Kidney (tissue), 14 donors: ENCODE results near the gene CELF5. TPM values are rescaled to one million over a fixed set of nuclear protein-coding genes. Genes with fewer than 3 reads are reported as not detected.

ENCODE experiments used
- DNase-seq, 5 donors: peaks; one replicate each; pipeline ENCODE4 v3.0.0-alpha.2; 2013 to 2020
- FAIRE-seq: peaks from 2 replicates; lab custom pipeline; 2012; peaks lifted over from hg19 to GRCh38; lab: Jason Lieb, UNC
- H3K27ac ChIP-seq, 2 donors: one replicate each; pipeline ENCODE4 v1.7.0; 2013; ENCODE audit warnings: low read depth in 2 of 2, low read length in 2 of 2, inconsistent platforms in 1 of 2
- H3K27me3 ChIP-seq: one replicate; pipeline ENCODE4 v1.7.1; 2013; ENCODE audit warnings: low read length, inconsistent platforms; ENCODE audit not compliant: control insufficient read depth, insufficient read depth
- H3K36me3 ChIP-seq, 3 donors: one replicate each; pipeline versions ENCODE4 v1.7.0 to v1.7.1; 2013; ENCODE audit warnings: low read length in 3 of 3, control low read depth in 1 of 3, inconsistent platforms in 1 of 3; ENCODE audit not compliant: insufficient read depth in 3 of 3, control insufficient read depth in 2 of 3
- H3K4me1 ChIP-seq, 3 donors: one replicate each; pipeline versions ENCODE4 v1.7.0 to v1.7.1; 2013; ENCODE audit warnings: low read length in 3 of 3, inconsistent platforms in 1 of 3, low read depth in 1 of 3; ENCODE audit not compliant: control insufficient read depth in 2 of 3, insufficient read depth in 2 of 3
- H3K4me3 ChIP-seq, 3 donors: one replicate each; pipeline versions ENCODE4 v1.7.0 to v1.8.1; 2013; ENCODE audit warnings: low read length in 3 of 3, control low read depth in 1 of 3, inconsistent platforms in 1 of 3
- H3K9ac ChIP-seq, 3 donors: one replicate each; pipeline versions ENCODE4 v1.7.0 to v1.7.1; 2013; ENCODE audit warnings: low read length in 3 of 3, control low read depth in 1 of 3, inconsistent platforms in 1 of 3
- H3K9me3 ChIP-seq, 3 donors: one replicate each; pipeline versions ENCODE4 v1.7.0 to v1.7.1; 2013; ENCODE audit warnings: low read length in 3 of 3, control low read depth in 1 of 3, inconsistent platforms in 1 of 3; ENCODE audit not compliant: control insufficient read depth in 2 of 3, insufficient read depth in 1 of 3
- intact Hi-C: fragments of 100-400 bp; cut with DNase I; formaldehyde crosslinking; loops from one replicate; pipeline ENCODE4 v1.11.1; 2022
- polyA plus RNA-seq: library from polyadenylated mRNA; stranded (reverse); fragments of 350-450 nt; fragmentation: Illumina TruSeq; extraction: RNeasy Lipid Tissue Mini Kit (QIAGEN cat#74804); gene quantifications from one replicate; pipeline ENCODE4 v1.2.3, GENCODE V29; 2014; ENCODE audit warnings: low read depth, low replicate concordance; ENCODE audit not compliant: insufficient read depth
- total RNA-seq: library from RNA; stranded (reverse); fragmentation: NEBNext Ultra II Directional; extraction: Animal tissue kit (Norgen Biotek cat#: 25700); gene quantifications from one replicate; pipeline ENCODE4 v1.2.1, GENCODE V29; 2021
- TF ChIP-seq, protein P1 (sequence below): IDR thresholded peaks from 3 replicates; pipeline ENCODE4 v1.5.1; 2012; ENCODE audit warnings: mild to moderate bottlenecking, moderate library complexity, borderline replicate concordance; ENCODE audit not compliant: insufficient read depth; ENCODE audit errors: extremely low read depth
- donor health status: control.
- donor health status: control.
- donor health status: control.
- donor health status: control.
- donor health status: control.
- donor health status: DM: yes; HTN: yes; CAD: no.
- donor health status: Normal renal cell carcinoma (clear cell type).

CELF5 gene
- total and polyA plus RNA-seq, 2 donors from 2014 or later: 0.15 to 0.38 TPM

DNA sequence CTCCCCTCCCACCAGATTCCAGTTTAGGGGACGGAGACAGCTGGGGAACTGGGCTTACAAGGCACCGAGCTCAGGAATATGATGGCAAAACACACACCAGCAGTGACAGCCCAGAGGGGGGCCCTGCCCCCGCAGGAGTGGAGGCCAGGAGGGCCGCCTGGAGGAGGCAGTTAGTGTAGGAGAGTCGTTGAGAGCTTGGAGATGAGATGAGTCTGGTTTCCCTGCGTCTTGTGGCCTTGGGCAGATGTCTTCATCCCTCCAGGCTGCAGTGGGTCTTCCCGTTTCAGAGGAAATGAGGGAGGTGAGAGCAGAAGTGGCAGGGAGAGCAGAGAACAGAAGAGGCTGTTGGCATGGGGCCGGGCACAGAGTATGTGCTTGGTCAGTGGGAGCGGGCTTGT is 4.9 kb downstream of the CELF5 start:
- FAIRE-seq: no peak
- H3K27me3 ChIP-seq: no peaks in the 10 kb centered on the region
- TF ChIP-seq, protein P1, sequence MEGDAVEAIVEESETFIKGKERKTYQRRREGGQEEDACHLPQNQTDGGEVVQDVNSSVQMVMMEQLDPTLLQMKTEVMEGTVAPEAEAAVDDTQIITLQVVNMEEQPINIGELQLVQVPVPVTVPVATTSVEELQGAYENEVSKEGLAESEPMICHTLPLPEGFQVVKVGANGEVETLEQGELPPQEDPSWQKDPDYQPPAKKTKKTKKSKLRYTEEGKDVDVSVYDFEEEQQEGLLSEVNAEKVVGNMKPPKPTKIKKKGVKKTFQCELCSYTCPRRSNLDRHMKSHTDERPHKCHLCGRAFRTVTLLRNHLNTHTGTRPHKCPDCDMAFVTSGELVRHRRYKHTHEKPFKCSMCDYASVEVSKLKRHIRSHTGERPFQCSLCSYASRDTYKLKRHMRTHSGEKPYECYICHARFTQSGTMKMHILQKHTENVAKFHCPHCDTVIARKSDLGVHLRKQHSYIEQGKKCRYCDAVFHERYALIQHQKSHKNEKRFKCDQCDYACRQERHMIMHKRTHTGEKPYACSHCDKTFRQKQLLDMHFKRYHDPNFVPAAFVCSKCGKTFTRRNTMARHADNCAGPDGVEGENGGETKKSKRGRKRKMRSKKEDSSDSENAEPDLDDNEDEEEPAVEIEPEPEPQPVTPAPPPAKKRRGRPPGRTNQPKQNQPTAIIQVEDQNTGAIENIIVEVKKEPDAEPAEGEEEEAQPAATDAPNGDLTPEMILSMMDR: no peak

DNA sequence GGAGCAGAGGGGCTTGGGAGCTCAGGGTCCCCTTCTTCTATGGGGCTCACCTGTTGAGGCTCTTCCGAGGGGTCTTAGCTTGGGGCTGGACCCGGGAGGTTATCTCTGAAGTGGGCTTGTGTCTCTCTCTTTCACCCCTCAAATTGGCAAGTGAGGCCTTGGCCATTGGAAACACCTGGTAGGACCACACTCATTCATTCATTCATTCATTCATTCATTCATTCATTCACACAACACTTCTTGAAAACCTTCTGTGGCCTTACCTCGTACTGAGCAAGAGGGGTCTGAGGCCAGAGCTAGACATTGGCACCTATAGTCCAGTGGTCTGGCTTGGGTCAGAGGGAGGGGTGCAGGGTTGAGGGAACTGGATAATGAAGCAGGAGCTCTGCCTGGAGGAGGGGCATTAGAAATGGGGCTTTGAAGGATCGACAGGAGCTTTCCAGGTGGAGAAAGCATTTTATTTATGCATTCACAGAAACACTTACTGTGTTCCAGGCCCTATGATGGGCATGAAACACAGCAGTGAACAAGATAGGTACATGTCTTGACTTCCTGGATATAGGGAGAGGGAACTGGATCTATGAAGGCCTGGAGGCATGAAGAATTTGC is 5.5 kb downstream of the CELF5 start:
- no peaks in the 10 kb centered on the region for H3K36me3 ChIP-seq
- no peak overlapping the region for H3K9ac ChIP-seq
- H3K27me3 ChIP-seq: no peaks in the 10 kb centered on the region
- H3K4me3 ChIP-seq: no peak overlapping the region
- intact Hi-C loops: no loop called here
- no peaks in the 10 kb centered on the region for H3K4me1 ChIP-seq
- H3K9me3 ChIP-seq: no peaks in the 10 kb centered on the region
- FAIRE-seq (no peak), DNase-seq (no peak)
- TF ChIP-seq, protein P1: no peak
- no peak overlapping the region for H3K27ac ChIP-seq

More for the DNA sequence above, 4.9 kb downstream of the CELF5 start:
- DNase-seq: no peak
- Histone ChIP-seq H3K27ac (no peak overlapping the region), H3K9me3 (no peaks in the 10 kb centered on the region), H3K4me1 (no peaks in the 10 kb centered on the region), H3K36me3 (no peaks in the 10 kb centered on the region), H3K9ac (no peak overlapping the region), H3K4me3 (no peak overlapping the region)
- intact Hi-C loops: no loop called here

DNA sequence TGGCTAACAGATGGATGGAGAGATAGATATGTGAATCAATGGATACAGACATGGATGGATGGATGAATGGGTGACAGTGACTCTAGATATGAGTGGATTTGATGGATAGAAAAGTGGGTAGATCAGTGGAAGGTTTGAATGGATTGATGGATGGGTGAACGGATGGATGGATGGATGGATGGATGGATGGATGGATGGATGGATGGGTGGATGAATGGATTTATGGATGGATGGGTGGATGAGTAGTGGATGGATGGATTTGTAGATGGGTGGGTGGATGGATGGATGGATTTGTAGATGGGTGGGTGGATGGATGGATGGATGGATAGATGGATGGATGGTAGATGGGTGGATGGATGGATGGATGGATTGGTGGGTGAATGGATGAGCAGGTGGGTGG is 6.8 kb downstream of the CELF5 start:
- FAIRE-seq: no peak

More for the DNA sequence above, 6.8 kb downstream of the CELF5 start:
- H3K27ac ChIP-seq: no peak overlapping the region
- no peaks in the 10 kb centered on the region for H3K27me3 ChIP-seq
- TF ChIP-seq, protein P1: no peak
- no peak for DNase-seq
- H3K4me1 ChIP-seq: no peaks in the 10 kb centered on the region
- no peak overlapping the region for H3K9ac ChIP-seq
- no peak overlapping the region for H3K4me3 ChIP-seq
- intact Hi-C loops: no loop called here
- no peaks in the 10 kb centered on the region for H3K9me3 ChIP-seq
- no peaks in the 10 kb centered on the region for H3K36me3 ChIP-seq
